Measurements from ENCODE around the gene HOXA4. TPM values are rescaled to one million over a fixed set of nuclear protein-coding genes. Genes with fewer than 3 reads are reported as not detected.

Gene HOXA4
- total and polyA plus RNA-seq, 2 of the 4 experiments (the other 2 are of a cell fraction): 0.36 to 8.0 TPM

GRCh38 chr7:27142580-27143022, 12.0 kb upstream of the HOXA4 start (continued):
- TF ChIP-seq ELK1 (IDR thresholded peaks at IDR 0.05; ENCODE audit: borderline replicate concordance, low read depth, low read length) (no peak), MAZ (IDR thresholded peaks at IDR 0.05; ENCODE audit: borderline replicate concordance, low read depth, low read length) (no peak), FOS (IDR thresholded peaks at IDR 0.05; ENCODE audit: low read depth, low read length) (no peak), POLR2A (IDR thresholded peaks at IDR 0.05; ENCODE audit: low read depth, low read length) (no peak), SMC3 (IDR thresholded peaks at IDR 0.05; ENCODE audit: low read depth, low read length) (no peak), RCOR1 (IDR thresholded peaks at IDR 0.05; ENCODE audit: insufficient replicate concordance, low read length) (no peak), RAD21 (IDR thresholded peaks at IDR 0.05; ENCODE audit: low read length) (no peak)

All from IMR-90 (cell line).